DND-41 (cell line): Measurements from ENCODE around the gene JAGN1.
A peak's percentile ranks its signal among the peaks of the same experiment; 100 is the strongest.

Source experiments
- CTCF ChIP-seq: IDR thresholded peaks from 2 replicates; pipeline ENCODE4 v1.5.1; 2012; ENCODE audit warnings: borderline replicate concordance, low read length, moderate library complexity, mild to moderate bottlenecking; ENCODE audit not compliant: poor library complexity, severe bottlenecking; ENCODE audit errors: extremely low read depth
- EZH2 ChIP-seq: IDR thresholded peaks from 3 replicates; pipeline ENCODE4 v1.6.1; 2012; ENCODE audit warnings: borderline replicate concordance, low read depth, mild to moderate bottlenecking, moderate library complexity, low read length, inconsistent platforms; ENCODE audit not compliant: severe bottlenecking

- no peak for TF ChIP-seq EZH2
- TF ChIP-seq CTCF = peak; percentile 23
These were observed 13.4 kb upstream of the JAGN1 start for GRCh38 chr3:9876991-9877390.
